ENCODE measurements around the gene CCDC121.
"Not testable (repeated sequence)": the region's sequence is repeated elsewhere in the genome, so short reads cannot be mapped to it uniquely, and the experiment has no call there.

Gene CCDC121

DNA sequence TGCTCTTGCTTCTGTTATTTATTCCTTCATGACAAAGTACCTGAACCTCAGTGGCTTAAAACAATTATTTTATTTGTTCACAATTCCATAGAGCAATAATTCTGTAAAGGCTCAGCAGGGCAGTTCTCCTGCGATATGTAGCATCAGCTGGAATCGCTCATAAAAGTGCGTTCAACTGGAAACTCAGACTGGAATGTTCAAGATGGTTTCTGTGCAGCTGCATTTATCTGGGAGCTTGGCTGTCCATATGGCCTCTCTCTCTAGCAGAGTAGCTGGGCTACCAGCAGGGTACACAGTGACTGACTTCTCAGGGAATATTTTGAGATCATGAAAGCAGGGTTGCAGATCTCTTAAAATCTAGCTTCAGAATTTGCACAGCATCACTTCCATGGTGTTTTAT lies 13.5 kb downstream of the CCDC121 start:
- Histone ChIP-seq H3K27ac (no peak overlapping the region), H3K9me3 (no peaks in the 10 kb centered on the region), H3K36me3 (peaks cover 89% of the 10 kb centered on the region), H3K4me1 (no peaks in the 10 kb centered on the region), H3K4me3 (no peak overlapping the region), H3K27me3 (no peaks in the 10 kb centered on the region), H4K20me1 (peaks cover 25% of the 10 kb centered on the region), H3K4me2 (no peak overlapping the region), H3K9ac (no peak overlapping the region)
- TF ChIP-seq Cebpa-rat (IDR thresholded peaks at IDR 0.05) = no peak

DNA sequence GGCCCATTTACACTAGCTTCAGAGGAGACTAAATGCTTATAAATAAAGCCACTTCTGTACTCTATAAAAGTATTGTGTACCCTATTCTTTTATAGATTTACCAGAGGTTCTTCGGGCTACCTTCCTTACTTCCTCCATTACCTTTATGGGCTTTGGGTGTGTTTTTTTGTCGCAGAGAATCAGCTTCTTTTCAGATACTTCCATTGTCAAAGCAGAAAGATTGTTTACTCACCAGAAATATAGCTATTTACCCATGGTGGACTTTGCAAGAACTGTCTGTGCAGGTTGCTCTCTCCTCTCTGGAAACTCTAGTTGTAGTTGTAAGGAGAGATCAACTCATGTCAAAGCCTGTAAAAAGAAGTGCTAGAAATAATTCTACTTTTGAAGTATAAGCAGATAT lies 14.8 kb downstream of the CCDC121 start:
- no peak overlapping the region for H3K9ac ChIP-seq
- H3K36me3 ChIP-seq = peaks cover 93% of the 10 kb centered on the region
- no peaks in the 10 kb centered on the region for H3K4me1 ChIP-seq
- H3K27me3 ChIP-seq = no peaks in the 10 kb centered on the region
- no peak overlapping the region for H3K4me3 ChIP-seq
- no peaks in the 10 kb centered on the region for H3K9me3 ChIP-seq
- peaks cover 25% of the 10 kb centered on the region for H4K20me1 ChIP-seq
- no peak for TF ChIP-seq Cebpa-rat (IDR thresholded peaks at IDR 0.05)
- H3K4me2 ChIP-seq = no peak overlapping the region
- no peak overlapping the region for H3K27ac ChIP-seq

DNA sequence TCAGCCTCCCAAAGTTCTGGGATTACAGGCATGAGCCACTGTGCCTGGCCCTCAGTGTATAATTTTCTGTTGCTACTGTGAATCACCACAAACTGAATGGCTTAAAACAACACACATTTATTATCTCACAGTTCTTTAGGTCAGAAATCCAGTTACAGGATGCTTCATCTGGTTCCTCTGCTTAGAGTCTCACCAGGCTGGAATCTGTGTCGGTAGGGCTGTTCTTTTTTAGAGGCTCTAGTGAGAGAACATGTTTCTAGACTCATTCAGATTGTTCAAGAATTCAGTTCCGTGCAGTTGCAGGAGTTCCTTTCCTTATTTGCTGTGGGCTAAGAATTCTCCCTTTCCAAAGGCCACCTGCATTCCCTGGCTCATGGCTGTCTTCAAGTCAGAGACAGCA lies 22.2 kb downstream of the CCDC121 start:
- Histone ChIP-seq H3K36me3 (peaks cover 97% of the 10 kb centered on the region), H3K4me1 (no peaks in the 10 kb centered on the region), H3K27me3 (no peaks in the 10 kb centered on the region), H3K4me3 (no peak overlapping the region), H3K9me3 (no peaks in the 10 kb centered on the region), H3K9ac (no peak overlapping the region), H3K4me2 (no peak overlapping the region), H4K20me1 (peaks cover 38% of the 10 kb centered on the region), H3K27ac (no peak overlapping the region)
- TF ChIP-seq Cebpa-rat (IDR thresholded peaks at IDR 0.05) = no peak

DNA sequence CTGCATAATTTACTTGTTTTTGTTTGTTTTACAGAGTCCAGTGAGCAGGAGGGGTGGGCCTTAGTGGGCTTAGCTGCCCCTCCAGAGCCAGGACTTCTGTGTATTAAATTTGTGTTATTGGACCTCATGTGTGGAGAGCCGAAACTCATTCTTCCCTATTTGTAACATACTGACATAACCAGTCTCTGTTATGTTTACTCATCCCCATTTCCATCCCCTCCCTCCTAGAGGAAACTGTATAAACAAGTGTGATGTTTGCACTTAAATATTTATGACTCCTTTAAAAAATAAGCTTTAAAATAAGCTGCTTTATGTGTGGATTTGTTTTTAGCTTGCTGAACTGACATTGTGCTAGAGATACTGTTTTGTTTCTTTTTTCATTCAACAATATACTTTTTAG lies 32.2 kb downstream of the CCDC121 start:
- no peak for TF ChIP-seq Cebpa-rat (IDR thresholded peaks at IDR 0.05)
- Histone ChIP-seq H3K9ac (no peak overlapping the region), H3K27me3 (no peaks in the 10 kb centered on the region), H3K4me2 (no peak overlapping the region), H4K20me1 (peaks cover 78% of the 10 kb centered on the region), H3K4me1 (0 out of 2 replicates have a peak, but pooled peaks cover 4% of the 10 kb centered on the region), H3K9me3 (peaks cover 50% of the 10 kb centered on the region), H3K27ac (no peak overlapping the region), H3K4me3 (no peak overlapping the region), H3K36me3 (peaks cover 100% of the 10 kb centered on the region)

DNA sequence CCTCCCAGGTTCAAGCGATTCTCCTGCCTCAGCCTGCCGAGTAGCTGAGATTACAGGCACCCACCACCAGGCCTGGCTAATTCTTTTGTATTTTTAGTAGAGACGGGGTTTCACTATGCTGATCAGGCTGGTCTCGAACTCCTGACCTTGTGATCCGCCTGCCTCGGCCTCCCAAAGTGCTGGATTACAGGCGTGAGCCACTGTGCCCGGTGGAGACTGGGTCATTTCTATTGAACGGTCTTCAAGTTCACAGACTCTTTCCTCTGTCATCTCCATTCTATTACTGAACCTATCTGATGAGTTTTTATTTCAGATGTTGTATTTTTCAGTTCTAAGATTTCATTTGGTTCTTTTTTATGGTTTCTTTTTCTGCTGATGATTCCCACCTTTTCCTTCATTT lies 33.4 kb downstream of the CCDC121 start:
- H3K27me3 ChIP-seq, H3K4me2 ChIP-seq, H3K27ac ChIP-seq, H3K9ac ChIP-seq, H3K4me1 ChIP-seq: not testable (repeated sequence)
- Histone ChIP-seq H4K20me1 (peaks cover 73% of the 10 kb centered on the region), H3K36me3 (peaks cover 99% of the 10 kb centered on the region), H3K9me3 (peaks cover 62% of the 10 kb centered on the region), H3K4me3 (0 out of 2 replicates have a peak overlapping the region, but pooled peaks have one; percentile 16)

DNA sequence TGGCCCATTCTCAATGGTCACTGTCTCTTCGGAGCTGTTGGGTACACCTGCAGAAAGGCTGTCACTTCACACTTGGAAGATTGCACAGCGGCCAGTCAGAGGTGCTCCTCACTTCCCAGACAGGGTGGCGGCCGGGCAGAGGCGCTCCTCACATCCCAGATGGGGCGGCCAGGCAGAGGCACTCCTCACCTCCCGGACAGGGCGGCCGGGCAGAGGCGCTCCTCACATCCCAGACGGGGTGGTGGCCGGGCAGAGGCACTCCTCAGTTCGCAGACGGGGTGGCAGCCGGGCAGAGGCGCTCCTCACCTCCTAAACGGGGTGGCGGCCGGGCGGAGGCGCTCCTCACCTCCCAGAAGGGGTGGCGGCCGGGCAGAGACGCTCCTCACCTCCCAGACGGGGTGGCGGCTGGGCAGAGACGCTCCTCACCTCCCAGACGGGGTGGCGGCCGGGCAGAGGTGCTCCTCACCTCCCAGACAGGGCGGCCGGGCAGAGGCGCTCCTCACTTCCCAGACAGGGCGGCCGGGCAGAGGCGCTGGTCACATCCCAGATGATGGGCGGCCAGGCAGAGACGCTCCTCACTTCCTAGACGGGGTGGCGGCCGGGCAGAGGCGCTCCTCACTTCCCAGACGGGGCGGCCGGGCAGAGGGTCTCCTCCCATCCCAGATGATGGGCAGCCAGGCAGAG lies 34.6 kb downstream of the CCDC121 start:
- not testable (repeated sequence) for H3K27me3 ChIP-seq, H3K27ac ChIP-seq, H3K4me2 ChIP-seq, H3K9ac ChIP-seq, H3K4me1 ChIP-seq
- peaks cover 75% of the 10 kb centered on the region for H3K9me3 ChIP-seq
- 0 out of 2 replicates have a peak overlapping the region, but pooled peaks have one; percentile 23 for H3K4me3 ChIP-seq
- peaks cover 91% of the 10 kb centered on the region for H3K36me3 ChIP-seq
- H4K20me1 ChIP-seq = peaks cover 70% of the 10 kb centered on the region

DNA sequence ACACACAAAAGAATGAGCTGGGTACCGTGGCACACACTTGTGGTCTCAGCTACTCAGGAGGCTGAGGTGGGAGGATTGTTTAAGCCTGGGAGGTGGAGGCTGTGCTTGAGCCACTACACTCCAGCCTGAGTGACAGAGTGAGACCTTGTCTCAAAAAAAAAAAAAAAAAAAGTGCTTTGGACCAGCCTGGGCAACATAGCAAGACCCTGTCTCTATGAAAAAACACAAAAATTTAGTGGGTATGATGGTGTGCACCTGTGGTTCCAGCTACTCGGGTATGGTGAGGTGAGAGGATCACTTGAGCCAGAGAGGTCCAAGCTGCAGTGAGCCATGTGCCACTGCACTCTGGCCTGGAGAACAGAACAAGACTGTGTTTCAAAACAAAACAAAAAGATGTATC lies 35.6 kb downstream of the CCDC121 start:
- TF ChIP-seq Cebpa-rat (IDR thresholded peaks at IDR 0.05) = no peak
- Histone ChIP-seq H3K27me3 (no peaks in the 10 kb centered on the region), H3K27ac (no peak overlapping the region), H3K9ac (no peak overlapping the region), H3K36me3 (peaks cover 87% of the 10 kb centered on the region), H3K9me3 (peaks cover 83% of the 10 kb centered on the region), H3K4me3 (no peak overlapping the region), H3K4me1 (no peaks in the 10 kb centered on the region), H4K20me1 (peaks cover 61% of the 10 kb centered on the region), H3K4me2 (no peak overlapping the region)

DNA sequence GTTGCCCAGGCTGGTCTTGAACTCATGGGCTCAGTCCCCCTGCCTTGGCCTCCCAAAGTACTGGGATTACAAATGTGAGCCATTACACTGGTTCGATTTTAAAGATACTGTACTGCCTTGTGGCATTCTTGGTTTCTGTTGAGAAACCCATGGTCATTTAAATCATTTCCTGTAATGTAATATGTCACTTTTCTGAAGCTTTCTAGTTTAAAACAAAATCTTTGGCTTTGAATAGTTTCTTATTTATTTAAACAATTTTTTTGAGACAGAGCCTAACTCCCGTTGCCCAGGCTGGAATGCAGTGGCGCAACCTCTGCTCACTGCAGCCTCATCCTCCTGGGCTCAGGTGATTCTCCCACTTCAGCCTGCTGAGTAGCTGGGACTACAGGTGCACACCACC lies 37.1 kb downstream of the CCDC121 start:
- Histone ChIP-seq H3K9ac (no peak overlapping the region), H4K20me1 (peaks cover 53% of the 10 kb centered on the region), H3K4me1 (no peaks in the 10 kb centered on the region), H3K4me2 (no peak overlapping the region), H3K27me3 (no peaks in the 10 kb centered on the region), H3K9me3 (peaks cover 98% of the 10 kb centered on the region), H3K4me3 (0 out of 2 replicates have a peak overlapping the region, but pooled peaks have one; percentile 7), H3K36me3 (peaks cover 87% of the 10 kb centered on the region), H3K27ac (no peak overlapping the region)
- TF ChIP-seq Cebpa-rat (IDR thresholded peaks at IDR 0.05) = no peak

DNA sequence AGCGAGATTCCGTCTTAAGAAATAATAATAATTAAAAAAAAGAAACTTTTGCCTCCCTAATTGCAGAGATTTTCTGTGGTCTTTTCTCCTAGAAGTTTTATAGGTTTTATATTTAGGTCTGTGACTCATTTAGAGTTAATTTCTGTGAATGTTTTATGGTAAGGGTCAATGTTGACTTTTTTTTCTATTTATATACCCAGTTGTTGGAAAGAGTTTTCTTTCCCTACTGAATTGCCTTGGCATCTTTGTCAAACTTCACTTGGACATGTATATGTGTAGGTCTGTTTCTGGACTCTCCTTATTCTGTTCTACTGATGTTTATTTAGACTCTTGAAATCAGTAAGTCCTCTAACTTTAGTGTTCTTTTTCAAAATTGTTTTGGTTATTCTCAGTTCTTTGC lies 40.5 kb downstream of the CCDC121 start:
- Histone ChIP-seq H4K20me1 (peaks cover 53% of the 10 kb centered on the region; the same call in 1 of the 2 replicates), H3K9ac (no peak overlapping the region), H3K36me3 (peaks cover 64% of the 10 kb centered on the region), H3K27ac (no peak overlapping the region), H3K4me1 (peaks cover 25% of the 10 kb centered on the region), H3K27me3 (no peaks in the 10 kb centered on the region), H3K4me3 (no peak overlapping the region), H3K4me2 (no peak overlapping the region), H3K9me3 (peaks cover 78% of the 10 kb centered on the region)
- TF ChIP-seq Cebpa-rat (IDR thresholded peaks at IDR 0.05) = no peak

DNA sequence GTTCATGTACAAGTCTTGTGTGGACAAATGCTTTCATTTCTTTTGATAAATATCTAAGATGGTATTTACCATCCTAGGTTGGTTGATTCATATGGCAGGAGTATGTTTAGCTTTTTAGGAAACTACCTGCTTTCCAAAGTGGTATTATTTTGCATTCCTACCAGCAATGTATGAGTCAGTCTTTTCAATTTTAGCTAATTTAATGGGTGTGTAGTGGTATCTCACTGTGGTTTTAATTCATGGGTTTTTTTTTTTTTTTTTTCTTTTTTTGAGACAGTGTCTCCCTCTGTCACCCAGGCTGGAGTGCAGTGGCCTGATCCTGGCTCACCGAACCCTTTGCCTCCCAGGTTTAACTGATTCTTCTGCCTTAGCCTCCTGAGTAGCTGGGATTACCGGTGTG lies 41.8 kb downstream of the CCDC121 start:
- Histone ChIP-seq H3K9ac (no peak overlapping the region), H3K9me3 (peaks cover 65% of the 10 kb centered on the region), H3K36me3 (peaks cover 51% of the 10 kb centered on the region), H4K20me1 (peaks cover 50% of the 10 kb centered on the region; the same call in 1 of the 2 replicates), H3K27ac (no peak overlapping the region), H3K4me2 (no peak overlapping the region), H3K4me3 (no peak overlapping the region), H3K4me1 (peaks cover 31% of the 10 kb centered on the region), H3K27me3 (no peaks in the 10 kb centered on the region)
- no peak for TF ChIP-seq Cebpa-rat (IDR thresholded peaks at IDR 0.05)

Data from BLaER1 (cell line).